ENCODE results near the gene YIPF7.

GRCh38 chr4:44679060-44679459 is 27.6 kb upstream of the YIPF7 start:
- TF ChIP-seq POLR2A (IDR thresholded peaks at IDR 0.05; ENCODE audit: low read length) (no peak), GATA1 (IDR thresholded peaks at IDR 0.05; ENCODE audit: low read depth, low read length) (no peak)
